PC-3 (cell line): ENCODE data around the gene KLK8. TPM values are rescaled to one million over a fixed set of nuclear protein-coding genes. Genes with fewer than 3 reads are reported as not detected.

Source experiments
- ATAC-seq: fragments of 200-7000 bp; cut with Tn5 transposase; 2 replicates; pipeline ENCODE4 v1.9.1; 2020; ENCODE audit warnings: mild to moderate bottlenecking, moderate library complexity
- BruUV-seq: library from RNA; stranded (reverse); fragments of 400-500 nt; replicated peaks from 2 replicates; lab custom pipeline; 2021; lab: Mats Ljungman, UMichigan
- CTCF ChIA-PET: fragments of 300-600 bp; sonication (Branson Sonifier 250); formaldehyde crosslinking; loops from one replicate; lab custom pipeline; 2022; ENCODE audit warnings: antibody characterized with exemption; lab: Charles Lee
- POLR2A ChIA-PET: fragments of 300-600 bp; sonication (Branson Sonifier 250); formaldehyde crosslinking; loops from one replicate; lab custom pipeline; 2022; ENCODE audit warnings: antibody characterized with exemption; ENCODE audit not compliant: unreplicated experiment; lab: Charles Lee
- DNase-seq: peaks from one replicate; pipeline ENCODE4 v3.0.0-alpha.2; 2015
- H2AFZ ChIP-seq: fragments of 300-600 bp; sonication (generic); 2 replicates; pipeline ENCODE4 v1.6.0; 2016; ENCODE audit warnings: antibody characterized with exemption, low read length
- H3F3A ChIP-seq: fragments of 300-600 bp; sonication (generic); one replicate; pipeline ENCODE4 v1.6.0; 2017; ENCODE audit warnings: antibody characterized with exemption, low read length, control low read depth, mild to moderate bottlenecking; ENCODE audit not compliant: unreplicated experiment
- H3K27ac ChIP-seq: fragments of 300-600 bp; sonication (generic); 2 replicates; pipeline ENCODE4 v1.5.1; 2016; ENCODE audit warnings: mild to moderate bottlenecking, low read length
- H3K27me3 ChIP-seq: fragments of 300-600 bp; sonication (generic); 2 replicates; pipeline ENCODE4 v1.6.1; 2016; ENCODE audit warnings: low read length, mixed read lengths
- H3K36me3 ChIP-seq: fragments of 300-600 bp; sonication (generic); 2 replicates; pipeline ENCODE4 v1.6.1; 2016; ENCODE audit warnings: low read depth, mixed run types, low read length, mixed read lengths
- H3K4me1 ChIP-seq: fragments of 300-600 bp; sonication (generic); 2 replicates; pipeline ENCODE4 v1.5.1; 2016; ENCODE audit warnings: low read length; ENCODE audit not compliant: insufficient read depth
- H3K4me2 ChIP-seq: fragments of 300-600 bp; sonication (generic); 2 replicates; pipeline ENCODE4 v1.6.0; 2016; ENCODE audit warnings: low read length
- H3K4me3 ChIP-seq: fragments of 300-600 bp; sonication (generic); 2 replicates; pipeline ENCODE4 v1.5.1; 2016; ENCODE audit warnings: mild to moderate bottlenecking, low read length, mixed read lengths
- H3K79me2 ChIP-seq: fragments of 300-600 bp; sonication (generic); 2 replicates; pipeline ENCODE4 v1.6.1; 2017; ENCODE audit warnings: low read length, mixed read lengths
- H3K9ac ChIP-seq: fragments of 300-600 bp; sonication (generic); 2 replicates; pipeline ENCODE4 v1.6.0; 2016; ENCODE audit warnings: mild to moderate bottlenecking, low read length
- H3K9me2 ChIP-seq: fragments of 300-600 bp; sonication (generic); replicated peaks from 2 replicates; pipeline ENCODE4 v1.6.1; 2016; ENCODE audit warnings: mixed run types, low read length, mixed read lengths
- H3K9me3 ChIP-seq: fragments of 300-600 bp; sonication (generic); 2 replicates; pipeline ENCODE4 v1.6.1; 2016; ENCODE audit warnings: low read length, mixed read lengths
- H4K20me1 ChIP-seq: fragments of 300-600 bp; sonication (generic); 2 replicates; pipeline ENCODE4 v1.6.1; 2016; ENCODE audit warnings: low read length, mixed read lengths
- CTCF ChIP-seq: fragments of 300-600 bp; sonication (generic); conservative IDR thresholded peaks from 2 replicates; pipeline ENCODE4 v1.5.1; 2017; ENCODE audit warnings: antibody characterized with exemption, low read depth, mild to moderate bottlenecking, low read length
- EZH2 ChIP-seq: fragments of 300-600 bp; sonication (generic); IDR thresholded peaks from one replicate; pipeline ENCODE4 v1.6.1; 2017; ENCODE audit warnings: antibody characterized with exemption, mild to moderate bottlenecking, low read length; ENCODE audit not compliant: unreplicated experiment
- EZH2phosphoT487 ChIP-seq: fragments of 300-600 bp; sonication (generic); IDR thresholded peaks from 2 replicates; pipeline ENCODE4 v1.6.1; 2018; ENCODE audit warnings: mild to moderate bottlenecking, antibody characterized with exemption, low read length, borderline replicate concordance
- intact Hi-C: fragments of 100-400 bp; cut with micrococcal nuclease; formaldehyde crosslinking; loops from 2 replicates; pipeline ENCODE4 v1.9.0; 2023
- total RNA-seq: library from RNA; depleted of rRNA; stranded (reverse); fragments of >200 nt; gene quantifications from 2 replicates; pipeline ENCODE4 v1.2.3, GENCODE V29; 2014

The KLK8 gene
- total RNA-seq, 1 experiment from 2014 or later = 2.3 TPM

GRCh38 chr19:50968716-50969412 lies 32.5 kb downstream of the KLK8 start:
- H2AFZ ChIP-seq = no peak overlapping the region
- DNase-seq (peak; percentile 78), ATAC-seq (peak; percentile 12)
- no peaks in the 10 kb centered on the region for H3K36me3 ChIP-seq
- intact Hi-C loops = no loop called here
- H3K27me3 ChIP-seq = no peaks in the 10 kb centered on the region
- peaks cover 5% of the 10 kb centered on the region; the same call in 1 of the 2 replicates for H3K79me2 ChIP-seq
- H3K9ac ChIP-seq = 0 out of 2 replicates have a peak overlapping the region, but pooled peaks have one; percentile 9
- H3K4me2 ChIP-seq = peak overlapping the region; percentile 71
- ChIA-PET POLR2A (no interaction called here), CTCF (no interaction called here)
- H3K9me3 ChIP-seq = no peaks in the 10 kb centered on the region
- no peak for TF ChIP-seq EZH2
- no peak for TF ChIP-seq EZH2phosphoT487
- no peak for TF ChIP-seq CTCF
- peaks cover 69% of the 10 kb centered on the region for H3K4me1 ChIP-seq
- peaks cover 1% of the 10 kb centered on the region for H3F3A ChIP-seq
- no peaks in the 10 kb centered on the region for H3K9me2 ChIP-seq
- no TSS peak for BruUV-seq
- no peaks in the 10 kb centered on the region for H4K20me1 ChIP-seq
- 0 out of 2 replicates have a peak overlapping the region, but pooled peaks have one; percentile 9 for H3K4me3 ChIP-seq
- peak overlapping the region; percentile 70 for H3K27ac ChIP-seq

- ChIA-PET CTCF (no interaction called here), POLR2A (no interaction called here)
- H3K79me2 ChIP-seq = peaks cover 5% of the 10 kb centered on the region; the same call in 1 of the 2 replicates
- no TSS peak for BruUV-seq
- DNase-seq = peak; percentile 25
- H3K4me2 ChIP-seq = peak overlapping the region; percentile 71
- H3K9me2 ChIP-seq = no peaks in the 10 kb centered on the region
- H4K20me1 ChIP-seq = no peaks in the 10 kb centered on the region
- no peak for ATAC-seq
- H3K4me1 ChIP-seq = peaks cover 68% of the 10 kb centered on the region
- TF ChIP-seq EZH2 (no peak), EZH2phosphoT487 (no peak), CTCF (no peak)
- no peak overlapping the region for H3K9ac ChIP-seq
- H3F3A ChIP-seq = no peaks in the 10 kb centered on the region
- H3K9me3 ChIP-seq = no peaks in the 10 kb centered on the region
- H3K27me3 ChIP-seq = no peaks in the 10 kb centered on the region
- 0 out of 2 replicates have a peak, but pooled peaks cover under 1% of the 10 kb centered on the region for H3K36me3 ChIP-seq
- no peak overlapping the region for H2AFZ ChIP-seq
- intact Hi-C loops = no loop called here
- peak overlapping the region; percentile 70 for H3K27ac ChIP-seq
- H3K4me3 ChIP-seq = peak overlapping the region; percentile 9; the same call in 1 of the 2 replicates
These were observed 33.3 kb downstream of the KLK8 start for GRCh38 chr19:50967929-50968715.
